Duodenal mucosa (tissue), 2 donors: ENCODE data around the gene ERICH3.

Experiments used
- H3K27ac ChIP-seq: one replicate; pipeline ENCODE4 v1.7.0; 2013; ENCODE audit warnings: low read depth, low read length
- H3K27me3 ChIP-seq, 2 donors: one replicate each; pipeline ENCODE4 v1.7.0; 2013; ENCODE audit warnings: low read length in 2 of 2, control low read depth in 1 of 2; ENCODE audit not compliant: insufficient read depth in 2 of 2, control insufficient read depth in 1 of 2
- H3K36me3 ChIP-seq, 2 donors: one replicate each; pipeline ENCODE4 v1.7.0; 2013; ENCODE audit warnings: low read length in 2 of 2, control low read depth in 1 of 2; ENCODE audit not compliant: insufficient read depth in 2 of 2, control insufficient read depth in 1 of 2
- H3K4me1 ChIP-seq, 2 donors: one replicate each; pipeline ENCODE4 v1.7.0; 2013; ENCODE audit warnings: low read length in 2 of 2, control low read depth in 1 of 2; ENCODE audit not compliant: insufficient read depth in 2 of 2, control insufficient read depth in 1 of 2
- H3K4me3 ChIP-seq, 2 donors: one replicate each; pipeline ENCODE4 v1.7.0; 2013; ENCODE audit warnings: low read length in 2 of 2, low read depth in 1 of 2
- H3K9ac ChIP-seq, 2 donors: one replicate each; pipeline ENCODE4 v1.7.0; 2013; ENCODE audit warnings: low read length in 2 of 2, low read depth in 1 of 2
- H3K9me3 ChIP-seq, 2 donors: one replicate each; pipeline ENCODE4 v1.7.0; 2013; ENCODE audit warnings: low read length in 2 of 2, control low read depth in 1 of 2; ENCODE audit not compliant: control insufficient read depth in 1 of 2

Gene ERICH3

GRCh38 chr1:74673351-74674111 is at the start of gene ERICH3:
TSS of gene ERICH3 (minus strand) at chr1:74673792. CDS start at chr1:74673519, 273 bp downstream.
- Histone ChIP-seq H3K4me3 (no peak within 1 kb of the TSS), H3K4me1 (no peaks in the 10 kb centered on the region), H3K9ac (no peak within 1 kb of the TSS), H3K27me3 (peaks cover 0 to 3% of the 10 kb centered on the region in 2 donors), H3K36me3 (no peaks in the 10 kb centered on the region), H3K27ac (no peak within 1 kb of the TSS), H3K9me3 (peaks cover 0 to 4% of the 10 kb centered on the region in 2 donors)

- H3K27ac ChIP-seq = no peak overlapping the region
- H3K36me3 ChIP-seq = peaks cover 21 to 55% of the 10 kb centered on the region in 2 donors
- H3K27me3 ChIP-seq = no peaks in the 10 kb centered on the region
- no peaks in the 10 kb centered on the region for H3K9me3 ChIP-seq
- H3K4me1 ChIP-seq = no peaks in the 10 kb centered on the region
- no peak overlapping the region for H3K4me3 ChIP-seq
- no peak overlapping the region for H3K9ac ChIP-seq
Measured at GRCh38 chr1:74717626-74718025, 44.0 kb upstream of the ERICH3 start.

- peaks cover 21 to 56% of the 10 kb centered on the region in 2 donors for H3K36me3 ChIP-seq
- no peaks in the 10 kb centered on the region for H3K4me1 ChIP-seq
- no peak overlapping the region for H3K27ac ChIP-seq
- H3K9me3 ChIP-seq = no peaks in the 10 kb centered on the region
- no peak overlapping the region for H3K4me3 ChIP-seq
- H3K27me3 ChIP-seq = no peaks in the 10 kb centered on the region
- no peak overlapping the region for H3K9ac ChIP-seq
Measured at GRCh38 chr1:74716822-74717221, 43.2 kb upstream of the ERICH3 start.

DNA sequence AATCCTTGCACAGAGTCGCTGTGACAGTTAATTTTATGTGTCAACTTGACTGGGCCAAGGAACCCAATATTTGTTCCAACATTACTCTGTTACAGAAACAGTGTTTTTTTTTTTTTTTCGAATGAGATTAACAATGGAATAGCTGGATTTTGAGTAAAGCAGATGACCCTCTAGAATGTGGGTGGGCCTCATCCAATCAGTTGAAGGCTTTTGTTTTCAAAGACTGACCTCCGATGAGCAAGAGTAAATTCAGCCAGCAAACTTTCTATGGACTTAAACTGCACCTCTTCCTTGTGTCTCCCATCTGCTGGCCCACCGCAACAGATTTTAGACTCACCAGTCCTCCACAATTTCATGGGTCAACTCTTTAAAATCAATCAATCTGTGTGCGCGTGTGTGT is 42.2 kb upstream of the ERICH3 start:
- Histone ChIP-seq H3K9me3 (no peaks in the 10 kb centered on the region), H3K9ac (no peak overlapping the region), H3K27ac (no peak overlapping the region), H3K27me3 (no peaks in the 10 kb centered on the region), H3K36me3 (peaks cover 25 to 56% of the 10 kb centered on the region in 2 donors), H3K4me1 (no peaks in the 10 kb centered on the region), H3K4me3 (no peak overlapping the region)

DNA sequence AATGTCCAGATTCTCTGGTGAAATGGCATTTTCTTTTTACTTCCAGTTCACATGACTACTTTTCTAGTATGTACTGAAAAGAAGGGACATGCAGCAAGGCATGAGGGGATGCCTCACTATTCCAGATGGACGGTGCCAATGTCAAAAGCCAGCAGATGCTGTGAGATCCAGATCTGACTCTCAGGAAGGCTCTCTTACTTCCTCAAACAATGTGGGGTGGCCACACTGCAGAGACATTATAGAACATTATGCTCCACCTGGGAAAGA is 41.6 kb upstream of the ERICH3 start:
- Histone ChIP-seq H3K27ac (no peak overlapping the region), H3K9me3 (no peaks in the 10 kb centered on the region), H3K4me3 (no peak overlapping the region), H3K9ac (no peak overlapping the region), H3K4me1 (no peaks in the 10 kb centered on the region), H3K27me3 (no peaks in the 10 kb centered on the region), H3K36me3 (peaks cover 23 to 51% of the 10 kb centered on the region in 2 donors)

DNA sequence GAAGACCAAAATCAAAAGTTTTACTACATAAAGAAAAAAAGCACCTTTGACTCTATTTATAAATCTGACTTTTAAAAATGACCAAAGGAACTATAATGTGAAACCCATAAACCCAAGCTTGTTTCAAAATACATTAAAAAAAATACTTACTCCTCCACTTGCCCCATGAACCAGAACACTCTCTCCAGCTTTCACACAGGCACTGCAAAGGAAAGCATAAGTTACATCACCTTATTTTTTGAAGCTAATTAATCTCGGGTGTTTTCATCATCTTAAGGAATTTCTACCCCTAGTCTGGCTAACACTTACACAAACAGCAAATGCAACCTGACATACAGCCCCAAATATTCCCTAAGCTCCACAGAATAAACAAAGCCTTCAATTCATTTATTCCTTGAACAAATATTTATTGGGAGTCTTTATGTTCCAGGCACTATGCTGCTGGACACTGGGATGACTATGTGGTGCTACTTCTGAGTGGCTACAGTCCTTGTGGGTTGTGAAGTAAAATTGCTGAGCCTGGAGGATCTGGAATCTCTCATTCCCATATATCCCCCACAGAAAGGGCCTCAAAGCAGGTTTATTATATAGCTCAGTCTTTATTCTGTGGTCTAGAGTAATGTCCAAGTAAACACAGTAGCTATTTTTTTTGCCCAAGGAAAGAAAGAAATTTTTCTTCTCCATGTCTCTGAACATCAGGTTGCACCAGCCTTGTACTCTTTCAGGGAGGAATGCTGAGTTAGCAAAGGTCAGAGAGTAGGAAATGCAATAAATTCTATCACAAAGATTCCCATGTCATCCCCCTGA is 41.0 kb upstream of the ERICH3 start:
- Histone ChIP-seq H3K9ac (no peak overlapping the region), H3K4me1 (no peaks in the 10 kb centered on the region), H3K4me3 (no peak overlapping the region), H3K27me3 (no peaks in the 10 kb centered on the region), H3K9me3 (no peaks in the 10 kb centered on the region), H3K27ac (no peak overlapping the region), H3K36me3 (peaks cover 18 to 50% of the 10 kb centered on the region in 2 donors)

DNA sequence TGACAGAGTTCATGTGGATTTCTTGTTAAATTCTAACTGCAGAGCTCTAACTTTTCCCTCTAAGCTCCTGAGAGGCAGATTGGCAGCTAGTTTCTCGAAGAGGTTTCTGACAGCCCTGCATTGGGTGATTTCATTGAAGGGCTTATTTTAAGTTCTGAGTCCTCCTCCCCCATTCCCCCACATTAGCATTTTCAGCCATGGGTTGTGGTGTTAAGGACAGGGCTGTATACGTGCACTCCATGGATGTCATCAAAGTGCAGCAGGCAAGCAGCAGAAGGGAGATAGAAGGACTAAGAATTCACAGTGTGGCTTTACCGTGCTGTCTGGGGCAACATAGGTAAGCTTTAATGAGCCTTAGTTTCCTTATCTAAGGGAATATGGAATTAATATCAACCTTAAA is 40.3 kb upstream of the ERICH3 start:
- Histone ChIP-seq H3K27me3 (no peaks in the 10 kb centered on the region), H3K9ac (no peak overlapping the region), H3K36me3 (peaks cover 18 to 53% of the 10 kb centered on the region in 2 donors), H3K4me1 (no peaks in the 10 kb centered on the region), H3K4me3 (no peak overlapping the region), H3K9me3 (no peaks in the 10 kb centered on the region), H3K27ac (no peak overlapping the region)

DNA sequence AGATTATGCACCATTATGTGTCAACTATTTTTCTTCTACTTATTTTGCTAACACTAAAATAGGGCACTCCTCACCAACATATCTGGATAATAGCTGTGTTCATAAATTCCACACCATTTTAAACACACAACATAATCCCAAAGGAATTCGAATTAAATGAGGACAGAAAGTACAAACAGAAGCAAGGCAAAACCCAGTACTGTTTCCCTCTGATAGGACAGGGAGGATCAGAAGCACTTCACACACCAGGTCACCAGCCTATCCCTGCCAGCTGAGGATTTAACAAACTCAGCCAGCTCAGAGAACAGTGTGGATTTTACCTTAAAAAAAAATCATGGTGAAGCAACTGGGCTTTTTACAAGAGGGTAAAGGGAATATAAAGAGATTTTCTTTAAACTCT is 39.3 kb upstream of the ERICH3 start:
- Histone ChIP-seq H3K36me3 (peaks cover 18 to 49% of the 10 kb centered on the region in 2 donors), H3K4me3 (no peak overlapping the region), H3K9ac (no peak overlapping the region), H3K27me3 (no peaks in the 10 kb centered on the region), H3K9me3 (no peaks in the 10 kb centered on the region), H3K27ac (no peak overlapping the region), H3K4me1 (no peaks in the 10 kb centered on the region)

DNA sequence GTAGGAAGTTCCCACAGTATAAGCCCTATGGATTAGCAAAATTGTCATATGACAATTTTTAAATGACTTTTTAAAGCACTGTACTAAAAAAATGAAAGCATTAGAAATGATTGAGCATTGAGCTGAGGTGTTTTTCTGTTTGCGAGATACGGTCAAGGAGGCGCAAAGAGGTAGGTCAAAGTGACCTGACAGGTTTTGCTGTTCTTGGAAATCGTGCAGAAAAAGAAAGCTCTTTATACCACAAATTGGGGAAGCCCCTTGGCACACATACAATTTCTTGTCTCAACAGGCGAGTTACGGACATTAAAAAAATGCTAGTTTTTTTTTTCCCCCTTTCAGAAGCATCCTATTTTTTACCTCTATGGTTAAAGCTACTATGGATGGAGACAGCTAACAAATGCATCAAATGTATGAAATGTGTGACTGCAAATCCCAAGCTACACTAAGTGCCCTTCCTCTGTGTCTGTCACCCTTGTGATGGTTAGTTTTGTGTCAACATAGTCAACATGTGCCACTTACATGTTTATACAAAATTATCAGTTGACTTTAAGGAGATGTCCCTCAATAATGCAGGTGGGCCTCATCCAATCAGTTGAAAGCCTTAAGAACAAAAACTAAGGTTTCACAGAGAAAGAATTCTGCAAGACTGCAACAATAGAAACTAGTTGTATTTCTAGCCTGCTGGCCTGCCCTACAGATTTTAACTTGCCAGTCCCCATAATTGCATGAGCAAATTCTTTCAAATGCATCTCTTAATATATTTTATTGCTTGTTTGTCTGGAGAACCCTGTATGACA is 30.0 kb upstream of the ERICH3 start:
- Histone ChIP-seq H3K36me3 (peaks cover 13 to 27% of the 10 kb centered on the region in 2 donors), H3K9me3 (no peaks in the 10 kb centered on the region)

DNA sequence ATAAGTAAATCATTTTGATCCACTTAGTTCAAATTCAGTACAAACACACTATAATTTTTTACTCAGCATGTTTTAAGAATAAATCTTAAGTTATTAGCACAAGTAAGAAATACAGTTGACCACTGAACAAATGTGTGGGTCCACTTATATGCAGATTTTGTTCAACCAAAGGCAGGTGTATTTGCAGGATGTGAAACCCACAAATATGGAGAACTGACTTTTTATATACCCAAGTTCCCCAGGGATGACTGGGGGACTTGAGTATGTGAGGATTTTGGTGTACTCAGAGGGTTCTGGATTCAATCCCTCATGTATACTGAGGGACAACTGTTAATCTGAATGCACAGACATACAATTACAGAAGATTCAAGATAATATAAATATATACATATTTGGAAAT is 25.7 kb upstream of the ERICH3 start:
- Histone ChIP-seq H3K9me3 (no peaks in the 10 kb centered on the region), H3K4me3 (no peak overlapping the region), H3K36me3 (peaks cover 2 to 9% of the 10 kb centered on the region in 2 donors), H3K27me3 (no peaks in the 10 kb centered on the region), H3K27ac (no peak overlapping the region), H3K4me1 (no peaks in the 10 kb centered on the region), H3K9ac (no peak overlapping the region)

More for the DNA sequence above, 30.0 kb upstream of the ERICH3 start:
- no peak overlapping the region for H3K4me3 ChIP-seq
- H3K4me1 ChIP-seq = no peaks in the 10 kb centered on the region
- H3K27ac ChIP-seq = no peak overlapping the region
- no peak overlapping the region for H3K9ac ChIP-seq
- H3K27me3 ChIP-seq = no peaks in the 10 kb centered on the region
